Breast epithelium (tissue), 3 donors: ENCODE measurements around the gene ITGB6.

ENCODE experiments used
- POLR2A ChIP-seq: fragments of 450-650 bp; IDR thresholded peaks from one replicate; pipeline ENCODE4 v1.6.1; 2016; ENCODE audit warnings: antibody characterized with exemption, mild to moderate bottlenecking, moderate library complexity
- POLR2AphosphoS5 ChIP-seq, 3 donors: sonication (generic); formaldehyde crosslinking; IDR thresholded peaks; one replicate each; pipeline ENCODE4 v1.6.1; 2017; ENCODE audit warnings: antibody characterized with exemption in 3 of 3
- TF ChIP-seq, protein P1 (sequence below), 3 donors: fragments of 450-650 bp; IDR thresholded peaks; one replicate each; pipeline ENCODE4 v1.5.1; 2016 to 2017; ENCODE audit warnings: antibody characterized with exemption in 3 of 3, mild to moderate bottlenecking in 3 of 3, moderate library complexity in 3 of 3

DNA sequence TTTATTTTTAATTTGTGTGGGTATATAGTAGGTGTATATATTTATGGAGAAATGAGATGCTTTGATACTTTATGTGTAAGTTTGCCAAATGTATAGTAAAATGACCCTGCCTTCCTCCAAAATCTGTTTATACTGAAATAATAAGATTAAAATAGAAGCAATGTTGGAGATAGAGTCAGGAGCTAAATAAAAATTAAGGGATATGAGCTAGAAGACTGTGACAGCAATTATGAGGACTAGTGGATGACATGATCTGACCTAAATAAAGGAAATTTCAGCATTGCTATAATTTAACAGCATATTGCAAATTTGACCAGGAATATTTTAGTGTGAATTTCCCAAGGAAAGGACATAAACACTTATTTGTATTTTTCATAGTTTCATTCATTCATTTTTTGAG lies 60.7 kb downstream of the ITGB6 start:
- TF ChIP-seq POLR2A (no peak), POLR2AphosphoS5 (IDR thresholded peaks at IDR 0.05) (no peak)
- TF ChIP-seq, protein P1, sequence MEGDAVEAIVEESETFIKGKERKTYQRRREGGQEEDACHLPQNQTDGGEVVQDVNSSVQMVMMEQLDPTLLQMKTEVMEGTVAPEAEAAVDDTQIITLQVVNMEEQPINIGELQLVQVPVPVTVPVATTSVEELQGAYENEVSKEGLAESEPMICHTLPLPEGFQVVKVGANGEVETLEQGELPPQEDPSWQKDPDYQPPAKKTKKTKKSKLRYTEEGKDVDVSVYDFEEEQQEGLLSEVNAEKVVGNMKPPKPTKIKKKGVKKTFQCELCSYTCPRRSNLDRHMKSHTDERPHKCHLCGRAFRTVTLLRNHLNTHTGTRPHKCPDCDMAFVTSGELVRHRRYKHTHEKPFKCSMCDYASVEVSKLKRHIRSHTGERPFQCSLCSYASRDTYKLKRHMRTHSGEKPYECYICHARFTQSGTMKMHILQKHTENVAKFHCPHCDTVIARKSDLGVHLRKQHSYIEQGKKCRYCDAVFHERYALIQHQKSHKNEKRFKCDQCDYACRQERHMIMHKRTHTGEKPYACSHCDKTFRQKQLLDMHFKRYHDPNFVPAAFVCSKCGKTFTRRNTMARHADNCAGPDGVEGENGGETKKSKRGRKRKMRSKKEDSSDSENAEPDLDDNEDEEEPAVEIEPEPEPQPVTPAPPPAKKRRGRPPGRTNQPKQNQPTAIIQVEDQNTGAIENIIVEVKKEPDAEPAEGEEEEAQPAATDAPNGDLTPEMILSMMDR (IDR thresholded peaks at IDR 0.05), result no peak
